Myometrial cell (primary cell): ENCODE data around the gene FZR1. TPM values are rescaled to one million over a fixed set of nuclear protein-coding genes. Genes with fewer than 3 reads are reported as not detected.

ENCODE experiments used
- total RNA-seq: library from RNA; depleted of rRNA; stranded (reverse); fragments of >200 nt; gene quantifications from 2 replicates; pipeline ENCODE4 v1.2.3, GENCODE V29; 2015

The FZR1 gene
- total RNA-seq = 47.0 and 48.1 TPM in 2 replicates

DNA sequence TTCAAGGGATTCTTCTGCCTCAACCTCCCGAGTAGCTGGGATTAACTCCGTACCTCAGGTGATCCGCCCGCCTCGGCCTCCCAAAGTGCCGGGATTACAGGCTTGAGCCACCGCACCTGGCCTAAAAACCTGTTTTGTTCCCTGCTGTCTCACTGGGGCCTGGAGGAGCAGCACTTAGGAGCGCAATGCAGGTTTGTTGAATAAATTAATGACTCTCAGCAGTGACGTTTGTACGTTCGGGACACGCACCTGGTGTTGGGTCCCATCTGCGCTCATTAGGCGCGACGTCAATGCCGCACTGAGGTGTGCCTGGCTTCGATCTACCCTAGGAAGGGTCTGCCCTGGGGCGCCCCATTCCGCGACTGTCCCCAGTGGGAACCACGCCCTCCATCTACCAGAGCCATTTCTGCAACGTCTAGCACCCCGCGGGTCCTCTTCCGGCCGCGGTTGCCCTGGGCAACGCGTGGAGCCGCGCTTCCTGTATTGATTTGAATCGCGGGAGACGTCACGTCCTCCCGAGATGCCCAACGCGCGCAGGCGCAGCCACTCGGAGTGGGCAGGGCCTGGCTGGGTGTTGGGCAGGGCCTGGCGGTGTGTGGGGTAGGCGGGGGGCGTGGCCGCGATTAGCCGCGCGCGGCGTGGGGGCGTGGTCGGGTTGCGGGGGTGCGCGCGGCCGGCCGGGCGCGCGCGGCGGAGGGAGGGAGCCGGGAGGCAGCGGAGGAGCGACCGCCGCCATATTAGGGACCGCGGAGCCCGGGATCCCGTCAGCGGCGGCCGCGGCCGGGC lies at the start of gene FZR1:
TSS of gene FZR1 (plus strand) at position 714 of the 786 bp plus-strand sequence. CDS start 16,679 bp downstream, outside the sequence.

DNA sequence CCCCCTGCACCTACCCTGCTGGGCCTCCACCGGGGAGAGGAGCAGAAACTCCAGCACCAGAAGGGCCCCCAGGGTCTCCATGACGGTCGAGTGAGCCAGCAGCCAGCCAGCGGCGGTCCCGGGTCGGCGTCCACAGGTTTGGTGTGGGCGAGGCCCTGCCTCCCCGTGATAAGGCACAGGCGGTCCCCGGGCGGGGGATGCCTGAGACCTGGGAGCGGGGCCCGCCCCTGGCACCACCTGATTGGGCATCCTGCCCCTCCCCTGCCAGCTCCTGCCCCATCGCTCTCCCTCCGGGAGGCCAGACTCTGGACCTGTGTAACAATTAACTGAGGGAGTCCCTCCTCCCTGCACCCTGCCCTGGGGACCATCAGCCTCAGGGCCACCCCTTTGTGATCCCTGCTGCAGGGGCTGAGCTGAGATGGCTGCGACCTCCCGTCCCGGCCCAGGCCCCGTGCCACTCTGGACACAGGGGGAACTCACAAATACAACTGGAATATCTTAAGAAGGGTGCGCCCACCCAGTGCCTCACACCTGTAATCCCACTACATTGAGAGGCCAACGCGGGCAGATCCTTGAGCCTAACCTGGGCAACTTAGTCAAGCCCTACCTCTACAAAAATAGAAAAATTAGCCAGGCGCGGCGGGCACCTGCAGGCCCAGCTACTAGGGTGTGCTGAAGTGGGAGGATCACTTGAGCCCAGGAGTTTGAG lies 25.6 kb upstream of the FZR1 start, which contains the start of gene SMIM24:
TSS of gene SMIM24 (minus strand) at position 143 of the 709 bp plus-strand sequence. CDS start at position 81, 62 bp downstream.

DNA sequence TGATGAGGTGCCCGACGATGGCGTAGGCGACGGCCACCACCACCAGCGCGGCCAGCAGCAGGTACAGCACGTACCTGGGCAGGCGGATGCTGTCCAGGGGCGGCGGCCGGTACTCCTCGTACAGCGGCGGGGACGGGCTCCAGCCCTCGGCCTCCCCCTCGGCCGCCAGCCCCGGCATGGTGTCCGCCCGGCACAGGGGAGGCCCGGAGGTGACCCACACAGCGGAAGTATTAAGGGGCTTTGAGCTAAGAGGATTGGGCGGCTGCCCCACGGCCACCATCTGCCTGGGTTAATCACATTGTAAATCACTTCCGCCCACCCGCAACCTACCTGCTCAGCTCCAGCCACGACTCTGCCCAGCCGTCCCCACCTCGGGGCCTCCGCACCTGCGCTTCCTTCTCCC lies 22.9 kb upstream of the FZR1 start, which contains the start of gene SMIM44:
TSS of gene SMIM44 (minus strand) at position 216 of the 403 bp plus-strand sequence. CDS start at position 178, 38 bp downstream.

DNA sequence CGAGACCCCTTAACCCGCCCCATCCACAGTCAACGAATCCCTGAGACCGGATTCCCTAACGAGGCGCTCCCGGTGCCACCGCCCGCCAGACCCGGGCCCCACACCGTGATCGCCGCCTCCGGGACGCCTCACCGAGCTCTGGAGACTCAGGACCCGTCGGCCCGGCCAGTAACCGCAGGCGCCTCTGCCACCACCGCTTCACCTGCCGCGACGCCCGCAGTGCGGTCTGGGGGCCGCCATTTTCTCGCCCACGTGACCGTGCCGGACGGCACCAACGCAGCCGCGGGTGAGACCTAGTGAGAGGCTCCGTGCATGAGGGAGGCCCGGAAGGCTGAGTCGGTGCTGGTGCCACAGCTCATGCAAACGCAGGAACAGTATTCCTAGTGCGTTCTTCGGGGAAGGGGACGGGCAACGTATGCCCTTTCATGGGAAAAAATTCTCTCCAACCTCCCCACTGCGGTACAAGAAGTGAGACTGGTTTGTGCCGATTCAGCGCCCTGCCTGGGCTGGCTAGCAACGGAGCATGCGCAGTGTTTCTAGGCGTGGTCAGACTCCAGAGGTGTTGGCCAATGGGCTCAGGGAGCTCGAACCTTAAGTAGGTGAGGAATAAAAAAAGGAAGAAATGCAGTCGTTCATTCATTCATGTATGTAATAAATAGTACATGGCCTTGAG lies 5.5 kb upstream of the FZR1 start, which contains the start of gene DOHH:
TSS of gene DOHH (minus strand) at position 246 of the 673 bp plus-strand sequence. CDS start 3,860 bp downstream, outside the sequence.

DNA sequence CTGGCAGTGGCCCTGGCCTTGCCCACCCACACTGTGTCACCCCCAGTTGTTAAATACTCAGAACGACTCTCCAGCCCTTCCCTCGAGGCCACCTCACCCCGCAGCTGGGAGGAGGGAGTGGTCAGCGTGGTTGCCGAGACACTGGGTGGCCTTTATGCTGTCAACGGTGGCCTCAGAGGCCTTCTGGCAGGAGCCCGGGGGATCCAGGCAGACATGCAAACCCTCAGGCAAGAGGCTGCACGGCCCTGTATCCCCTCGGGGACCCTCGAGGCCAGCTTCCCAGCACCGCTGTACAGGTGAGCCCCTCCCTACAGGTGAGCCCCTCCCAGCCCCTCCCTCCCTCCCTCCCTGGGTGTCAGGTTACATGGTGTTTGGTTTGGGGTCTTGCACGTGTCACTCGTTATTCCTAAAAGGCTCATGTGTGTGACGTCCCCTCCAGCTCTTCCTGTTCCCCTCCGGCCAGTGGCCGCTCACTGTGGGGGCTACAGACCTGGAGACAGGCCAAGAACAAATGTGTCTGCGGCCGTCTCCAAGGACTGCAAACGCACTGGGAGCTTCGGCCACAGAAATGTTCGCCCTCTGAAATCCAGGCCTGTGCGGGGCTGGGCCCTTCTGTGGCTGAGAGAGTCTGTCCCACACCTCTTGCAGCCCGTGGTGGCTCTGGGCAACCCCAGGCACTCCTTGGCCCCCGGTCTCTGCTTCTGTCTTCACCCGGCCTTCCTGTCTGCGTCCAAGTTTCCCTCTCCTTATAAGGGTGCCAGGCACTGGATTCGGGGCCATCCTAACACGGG lies 33.0 kb downstream of the FZR1 start, which contains the start of gene TEKTIP1:
TSS of gene TEKTIP1 (plus strand) at position 210 of the 791 bp plus-strand sequence. CDS start at position 214, 4 bp downstream.

DNA sequence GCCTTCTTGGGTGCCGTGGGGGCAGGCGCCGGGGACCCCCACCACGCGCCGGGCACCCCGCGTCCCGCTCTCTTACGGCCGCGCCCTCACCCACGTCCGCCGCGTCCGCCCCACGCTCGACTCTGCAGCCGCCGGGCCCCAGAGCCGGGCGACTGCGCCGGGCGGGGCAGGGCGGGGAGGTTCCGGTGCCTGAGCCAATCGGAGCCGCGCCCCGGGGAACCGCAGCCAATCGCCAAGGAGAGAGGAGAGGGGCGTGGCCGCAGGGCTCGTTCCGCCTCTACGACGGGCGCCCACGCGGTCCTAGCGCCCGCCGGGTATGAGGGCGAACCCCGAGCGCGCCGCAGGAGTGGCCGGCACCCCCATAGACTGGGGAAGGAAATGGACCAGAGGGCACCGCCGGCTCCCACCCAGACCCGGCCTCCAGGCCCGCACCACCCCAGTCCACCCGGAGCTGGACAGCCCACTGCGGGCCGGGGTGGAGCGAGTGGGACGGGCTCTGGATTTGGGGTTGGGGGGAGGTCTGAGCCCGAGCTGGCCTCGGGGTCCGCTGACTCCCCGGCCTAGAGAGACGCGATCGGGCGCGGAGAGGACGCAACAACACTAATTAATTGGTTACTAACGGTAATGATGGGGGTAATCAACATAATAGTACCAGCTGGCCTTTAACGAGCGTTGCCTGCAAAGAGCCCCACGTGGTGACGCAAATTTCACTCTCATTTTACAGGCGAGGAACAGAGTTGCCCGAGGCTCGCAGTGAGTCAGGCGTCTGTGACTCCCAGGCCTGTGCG lies 51.5 kb downstream of the FZR1 start, which contains the start of gene MFSD12:
TSS of gene MFSD12 (minus strand) at position 126 of the 788 bp plus-strand sequence. CDS start 183 bp downstream, outside the sequence.

DNA sequence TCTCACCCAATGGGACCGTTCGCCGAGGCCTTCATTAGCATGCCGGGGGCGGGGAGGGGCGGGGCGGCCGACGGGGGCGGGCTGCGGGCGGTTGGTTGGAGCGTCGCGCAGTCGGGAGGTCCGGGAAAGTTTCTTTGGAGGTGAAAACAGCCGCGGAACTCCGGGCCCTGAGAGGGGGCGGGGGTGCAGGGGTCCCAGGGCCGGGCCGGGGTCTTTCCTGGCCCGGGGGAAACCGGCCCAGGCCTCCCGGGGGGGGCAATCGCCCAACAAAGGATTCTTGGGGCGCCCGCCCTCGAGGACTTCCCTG lies 66.7 kb downstream of the FZR1 start, which contains the start of gene HMG20B:
TSS of gene HMG20B (plus strand) at position 90 of the 307 bp plus-strand sequence. CDS start 366 bp downstream, outside the sequence.

DNA sequence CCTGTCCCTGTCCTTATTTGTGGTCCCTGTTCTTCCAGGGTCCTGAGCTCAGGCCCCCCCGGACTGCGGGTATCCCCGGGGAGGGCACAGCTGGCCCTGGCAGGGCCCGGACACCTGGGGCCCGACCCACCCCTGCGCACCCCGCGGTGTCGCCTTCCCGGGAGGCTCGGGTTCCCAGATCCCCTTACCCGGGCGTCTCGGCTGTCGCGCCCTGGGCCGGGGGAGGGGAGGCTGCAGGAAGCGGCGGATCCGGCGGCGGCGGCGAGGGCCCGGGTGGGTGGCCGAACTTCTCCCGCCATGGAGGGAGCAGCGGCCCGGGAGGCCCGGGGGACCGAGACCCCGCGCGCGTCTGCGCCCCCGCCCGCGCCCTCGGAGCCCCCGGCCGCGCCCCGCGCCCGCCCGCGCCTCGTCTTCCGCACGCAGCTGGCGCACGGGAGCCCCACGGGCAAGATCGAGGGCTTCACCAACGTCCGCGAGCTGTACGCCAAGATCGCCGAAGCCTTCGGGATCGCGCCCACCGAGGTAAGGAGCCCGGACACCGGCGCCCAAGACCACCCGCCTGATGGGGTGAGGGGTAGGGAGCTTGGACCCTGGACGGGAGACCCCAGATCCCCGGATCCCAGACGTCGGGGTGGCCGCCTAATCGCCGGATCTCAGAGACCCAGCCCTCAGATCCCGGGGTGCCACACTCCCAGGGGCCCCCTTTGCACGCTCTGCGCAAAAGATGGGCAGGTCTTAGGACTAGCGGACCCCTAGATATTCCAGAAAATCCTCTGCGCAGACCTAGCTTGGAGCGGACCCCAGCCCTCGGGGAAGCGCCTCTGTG lies 79.4 kb downstream of the FZR1 start, which contains the start of gene GIPC3:
TSS of gene GIPC3 (plus strand) at position 178 of the 826 bp plus-strand sequence. CDS start at position 298, 120 bp downstream.

Other genes starting within 250 kb of the FZR1 start
- gene NFIC, start 139.7 kb upstream of the FZR1 start, total RNA-seq = 38.3 and 43.4 TPM in 2 replicates
- gene SMIM24, start 25.8 kb upstream of the FZR1 start, total RNA-seq = not detected in 2 replicates
- gene SMIM44, start 22.9 kb upstream of the FZR1 start, total RNA-seq = not detected in 2 replicates
- gene DOHH, start 5.6 kb upstream of the FZR1 start, total RNA-seq = 12.7 and 20.0 TPM in 2 replicates
- gene TEKTIP1, start 32.9 kb downstream of the FZR1 start, total RNA-seq = not detected in 2 replicates
- gene MFSD12, start 51.3 kb downstream of the FZR1 start, total RNA-seq = 107 and 146 TPM in 2 replicates
- 154 and 181 TPM in 2 replicates for gene HMG20B, start 66.6 kb downstream of the FZR1 start, total RNA-seq
- under 0.01 and 0.18 TPM in 2 replicates for gene GIPC3, start 79.2 kb downstream of the FZR1 start, total RNA-seq
- 3.2 and 8.6 TPM in 2 replicates for gene TBXA2R, start 100.6 kb downstream of the FZR1 start, total RNA-seq
- 27.1 and 30.0 TPM in 2 replicates for gene CACTIN, start 120.5 kb downstream of the FZR1 start, total RNA-seq
- 33.4 and 38.1 TPM in 2 replicates for gene PIP5K1C, start 194.2 kb downstream of the FZR1 start, total RNA-seq
- not detected in 2 replicates for gene TJP3, start 202.1 kb downstream of the FZR1 start, total RNA-seq